Activated CD4-positive, CD25-positive, alpha-beta regulatory T cell (primary cell): ENCODE data around the gene SRCAP.

ENCODE experiments used
- DNase-seq, 4 experiments: peaks; one replicate each; lab custom pipeline; 2025; lab: John Stamatoyannopoulos, UW

The SRCAP gene

GRCh38 chr16:30736995-30737793, 38.2 kb downstream of the SRCAP start:
- no peak for DNase-seq

DNA sequence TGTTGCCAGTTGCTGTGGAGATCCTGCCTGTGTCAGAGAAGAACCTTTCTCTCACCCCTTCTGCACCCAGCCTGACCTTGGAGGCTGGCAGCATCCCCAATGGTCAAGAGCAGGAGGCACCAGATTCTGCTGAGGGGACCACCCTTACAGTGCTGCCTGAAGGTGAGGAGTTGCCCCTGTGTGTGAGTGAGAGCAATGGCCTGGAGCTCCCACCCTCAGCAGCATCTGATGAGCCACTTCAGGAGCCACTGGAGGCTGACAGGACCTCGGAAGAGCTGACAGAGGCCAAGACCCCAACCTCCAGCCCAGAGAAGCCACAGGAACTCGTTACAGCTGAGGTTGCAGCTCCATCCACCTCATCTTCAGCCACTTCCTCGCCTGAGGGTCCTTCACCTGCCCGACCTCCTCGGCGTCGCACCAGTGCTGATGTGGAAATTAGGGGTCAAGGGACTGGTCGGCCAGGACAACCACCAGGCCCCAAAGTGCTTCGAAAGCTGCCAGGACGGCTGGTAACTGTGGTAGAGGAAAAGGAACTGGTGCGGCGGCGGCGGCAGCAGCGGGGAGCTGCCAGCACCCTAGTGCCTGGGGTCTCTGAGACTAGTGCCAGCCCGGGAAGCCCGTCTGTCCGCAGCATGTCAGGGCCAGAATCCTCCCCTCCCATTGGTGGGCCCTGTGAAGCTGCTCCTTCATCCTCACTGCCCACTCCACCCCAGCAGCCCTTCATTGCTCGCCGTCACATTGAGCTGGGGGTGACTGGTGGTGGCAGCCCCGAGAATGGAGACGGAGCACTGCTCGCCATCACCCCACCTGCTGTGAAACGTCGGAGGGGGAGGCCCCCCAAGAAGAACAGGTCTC, 39.0 kb downstream of the SRCAP start:
- no peak for DNase-seq

DNA sequence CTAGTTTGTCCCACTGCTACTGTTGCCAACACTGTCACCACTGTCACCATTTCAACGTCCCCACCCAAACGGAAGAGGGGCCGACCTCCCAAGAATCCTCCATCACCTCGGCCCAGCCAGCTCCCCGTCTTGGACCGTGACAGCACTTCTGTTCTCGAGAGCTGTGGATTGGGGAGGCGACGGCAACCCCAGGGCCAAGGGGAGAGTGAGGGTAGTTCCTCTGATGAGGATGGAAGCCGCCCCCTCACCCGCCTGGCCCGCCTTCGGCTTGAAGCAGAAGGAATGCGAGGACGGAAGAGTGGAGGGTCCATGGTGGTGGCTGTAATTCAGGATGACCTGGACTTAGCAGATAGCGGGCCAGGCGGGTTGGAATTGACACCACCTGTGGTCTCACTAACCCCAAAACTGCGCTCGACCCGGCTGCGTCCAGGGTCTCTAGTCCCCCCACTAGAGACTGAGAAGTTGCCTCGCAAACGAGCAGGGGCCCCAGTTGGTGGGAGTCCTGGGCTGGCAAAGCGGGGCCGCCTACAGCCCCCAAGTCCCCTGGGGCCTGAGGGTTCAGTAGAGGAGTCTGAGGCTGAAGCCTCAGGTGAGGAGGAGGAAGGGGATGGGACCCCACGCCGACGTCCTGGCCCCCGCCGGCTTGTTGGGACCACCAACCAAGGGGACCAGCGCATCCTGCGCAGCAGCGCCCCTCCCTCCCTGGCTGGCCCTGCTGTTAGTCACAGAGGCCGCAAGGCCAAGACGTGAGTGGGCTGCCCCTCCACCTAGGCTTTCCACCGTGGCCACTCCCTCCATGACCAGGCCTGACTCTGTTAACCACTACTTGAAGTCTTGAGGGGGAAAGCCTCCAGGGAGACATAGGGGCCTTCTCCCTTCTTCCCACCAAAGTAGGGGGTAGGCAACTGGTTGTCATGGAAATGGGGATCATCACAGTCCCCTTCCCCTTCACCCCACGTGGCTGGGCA, 40.3 kb downstream of the SRCAP start:
- no peak for DNase-seq

DNA sequence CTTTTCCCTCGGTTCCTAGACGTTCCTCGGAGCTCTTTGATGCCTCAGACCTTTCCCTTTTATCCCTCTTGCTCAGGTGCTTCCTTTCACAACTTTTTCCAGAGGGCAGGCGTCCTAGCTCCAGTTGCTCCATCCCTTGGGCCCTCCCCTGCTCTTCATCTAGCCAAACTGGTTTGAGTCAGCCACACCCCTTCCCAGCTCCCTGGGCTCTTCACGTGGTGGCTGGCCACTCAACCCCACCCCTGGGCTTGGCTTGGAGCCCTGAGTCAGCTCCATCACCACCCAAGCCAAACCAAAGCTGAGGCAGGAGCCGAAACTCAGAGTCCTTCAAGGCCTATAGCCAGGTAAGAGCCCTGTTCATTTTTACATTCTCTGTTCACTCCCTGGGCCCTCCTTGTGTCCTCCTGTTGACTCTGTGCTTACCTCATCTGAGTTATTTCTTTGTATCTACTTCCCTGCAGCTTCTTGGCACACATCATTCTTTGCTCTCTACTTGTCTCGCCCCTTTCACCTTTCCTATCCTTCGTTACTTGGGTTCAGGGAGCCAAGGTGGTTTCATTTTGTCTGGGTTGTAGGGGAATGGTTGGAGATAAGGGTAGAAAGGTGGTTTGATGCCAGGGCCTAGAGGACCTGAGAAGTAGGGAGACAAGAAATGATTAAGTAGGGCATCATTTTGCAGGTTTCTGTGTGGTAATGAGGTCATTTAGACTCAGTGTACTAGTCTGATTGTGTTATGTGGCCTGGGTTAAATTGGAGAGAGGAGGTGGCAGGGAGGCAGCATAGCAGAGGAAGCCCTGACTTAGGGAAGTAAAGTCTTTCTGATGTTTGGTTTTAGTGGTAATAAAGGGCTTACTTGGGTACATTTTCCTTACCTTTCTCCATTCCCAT, 41.6 kb downstream of the SRCAP start:
- DNase-seq, result no peak

GRCh38 chr16:30741461-30741914, 42.5 kb downstream of the SRCAP start:
- no peak for DNase-seq

- DNase-seq, result no peak
These were observed 44.7 kb downstream of the SRCAP start for GRCh38 chr16:30743716-30744115.

DNA sequence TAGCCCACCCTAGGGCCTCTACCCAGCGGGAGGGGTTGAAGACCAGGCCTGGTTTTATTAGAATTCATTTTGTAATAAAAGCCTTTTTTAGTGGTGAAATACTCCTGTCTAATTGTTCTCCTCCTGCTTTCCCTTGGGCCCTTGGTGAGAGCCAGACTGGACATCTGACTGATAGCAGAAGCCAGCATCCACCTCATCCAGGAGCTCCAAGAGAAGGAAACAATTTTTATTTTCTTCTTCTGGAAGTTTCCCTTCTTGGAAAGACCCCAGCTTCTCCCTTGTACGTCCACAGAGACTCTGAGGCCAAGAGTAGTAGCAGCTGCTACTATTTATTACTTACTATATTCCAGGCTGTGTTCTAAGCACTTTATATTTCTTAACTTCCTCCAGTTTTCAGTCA, 45.2 kb downstream of the SRCAP start:
- DNase-seq, result no peak

DNA sequence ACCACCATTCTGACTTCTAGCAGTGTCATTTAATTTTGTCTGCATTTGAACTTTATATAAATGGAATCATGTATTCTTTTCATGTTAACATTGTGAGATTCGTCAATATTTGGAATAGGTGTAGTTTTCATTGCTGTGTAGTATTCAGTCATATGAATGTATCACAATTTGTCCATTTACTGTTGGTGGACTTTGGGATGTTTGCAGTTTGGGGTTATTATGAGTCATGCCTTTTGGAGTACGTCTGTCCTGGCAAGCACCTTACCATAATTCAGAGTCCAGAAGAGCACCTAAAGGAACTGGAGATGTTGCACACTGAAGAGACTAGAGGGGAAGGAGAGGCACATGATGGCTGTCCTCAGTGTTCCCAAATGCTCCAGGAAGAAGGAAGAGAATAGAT, 46.1 kb downstream of the SRCAP start:
- DNase-seq, result no peak

DNA sequence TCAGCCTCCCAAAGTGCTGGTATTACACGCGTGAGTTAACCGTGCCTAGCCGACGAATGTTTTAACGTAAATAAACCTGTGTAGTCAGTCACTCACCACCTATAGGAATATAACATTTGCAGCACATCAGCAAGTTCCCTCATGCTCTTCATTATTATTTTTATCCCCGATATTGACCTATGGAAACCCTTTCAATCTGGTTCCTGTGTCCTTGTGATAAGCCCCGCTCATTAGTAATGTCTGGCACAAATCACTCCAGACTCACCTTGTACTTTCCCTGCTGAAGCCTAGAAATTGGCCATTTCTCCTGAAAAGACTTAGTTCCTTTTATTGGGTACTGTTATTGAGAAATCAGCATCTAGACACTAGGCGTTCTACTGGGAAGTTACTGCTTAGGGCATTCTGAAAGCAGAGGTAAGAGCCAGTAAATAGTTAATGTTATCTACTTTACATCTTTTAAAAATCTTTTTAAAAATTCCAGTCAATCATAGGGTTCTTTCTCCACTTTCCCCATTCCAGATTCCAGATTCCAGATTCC, 47.7 kb downstream of the SRCAP start:
- DNase-seq, result no peak

DNA sequence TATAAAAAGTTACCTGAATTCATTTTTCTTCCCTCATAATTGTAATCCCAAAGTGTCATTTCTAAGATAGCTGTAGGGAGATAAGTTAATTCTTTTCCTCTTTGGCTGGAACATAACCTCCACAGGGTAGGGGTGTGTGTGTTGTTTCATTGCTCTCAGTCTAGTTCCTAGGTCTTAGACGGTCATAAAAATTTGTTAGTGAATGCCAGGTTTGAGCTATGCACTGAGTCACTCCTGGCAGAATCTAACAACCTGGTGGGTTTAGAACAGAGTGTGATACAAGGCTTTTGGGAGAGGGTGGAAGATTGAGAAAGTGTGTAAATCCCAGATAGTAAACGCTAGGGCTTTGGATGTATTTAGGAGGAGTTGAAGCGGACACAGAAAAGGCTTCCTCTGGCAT, 48.4 kb downstream of the SRCAP start:
- DNase-seq, result no peak

DNA sequence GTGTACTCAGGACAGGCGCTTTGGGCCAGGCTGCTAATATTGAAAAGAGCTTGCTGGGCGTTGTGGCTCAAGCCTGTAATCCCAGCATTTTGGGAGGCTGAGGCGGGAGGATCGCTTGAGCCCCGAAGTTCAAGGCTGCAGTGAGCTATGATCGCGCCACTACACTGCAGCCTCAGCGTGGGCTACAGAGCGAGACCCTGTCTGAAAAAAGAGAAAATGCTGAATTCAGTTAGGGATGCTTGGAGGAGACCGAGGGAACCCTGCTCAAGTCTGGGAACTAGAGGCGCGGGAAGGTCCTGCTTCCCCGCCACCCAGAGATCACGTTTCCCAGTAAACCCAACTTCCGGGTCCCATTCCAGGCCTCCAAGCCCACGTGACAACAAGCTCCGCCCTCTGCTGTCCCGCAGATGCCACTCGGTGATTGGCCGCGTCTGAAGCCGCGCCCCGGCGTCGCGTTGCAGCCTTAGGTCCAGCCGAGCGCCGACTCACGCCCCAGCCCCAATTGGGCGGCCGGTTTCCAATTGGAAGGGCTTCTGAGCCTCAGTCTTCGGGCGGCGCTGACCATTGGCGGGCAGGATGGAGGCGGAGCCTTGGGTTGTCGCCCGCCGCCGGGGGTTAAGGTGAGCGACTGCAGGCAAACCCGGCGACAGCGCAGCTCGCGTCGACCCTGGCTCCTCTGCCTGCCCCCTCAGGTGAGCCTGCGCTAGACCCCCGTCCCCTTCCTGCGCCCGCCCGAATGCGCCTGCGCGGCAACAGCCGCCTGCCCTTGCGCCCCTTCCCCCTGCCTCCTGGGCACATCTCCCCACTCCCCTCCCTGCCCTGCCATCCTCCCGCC, 49.0 kb downstream of the SRCAP start, which contains the start of gene PHKG2:
PHKG2 (plus strand) TSS at position 627 of the 835 bp plus-strand sequence. CDS start 396 bp downstream, outside the sequence.
- peak; percentile 86 to 93 (median 92) for DNase-seq

DNA sequence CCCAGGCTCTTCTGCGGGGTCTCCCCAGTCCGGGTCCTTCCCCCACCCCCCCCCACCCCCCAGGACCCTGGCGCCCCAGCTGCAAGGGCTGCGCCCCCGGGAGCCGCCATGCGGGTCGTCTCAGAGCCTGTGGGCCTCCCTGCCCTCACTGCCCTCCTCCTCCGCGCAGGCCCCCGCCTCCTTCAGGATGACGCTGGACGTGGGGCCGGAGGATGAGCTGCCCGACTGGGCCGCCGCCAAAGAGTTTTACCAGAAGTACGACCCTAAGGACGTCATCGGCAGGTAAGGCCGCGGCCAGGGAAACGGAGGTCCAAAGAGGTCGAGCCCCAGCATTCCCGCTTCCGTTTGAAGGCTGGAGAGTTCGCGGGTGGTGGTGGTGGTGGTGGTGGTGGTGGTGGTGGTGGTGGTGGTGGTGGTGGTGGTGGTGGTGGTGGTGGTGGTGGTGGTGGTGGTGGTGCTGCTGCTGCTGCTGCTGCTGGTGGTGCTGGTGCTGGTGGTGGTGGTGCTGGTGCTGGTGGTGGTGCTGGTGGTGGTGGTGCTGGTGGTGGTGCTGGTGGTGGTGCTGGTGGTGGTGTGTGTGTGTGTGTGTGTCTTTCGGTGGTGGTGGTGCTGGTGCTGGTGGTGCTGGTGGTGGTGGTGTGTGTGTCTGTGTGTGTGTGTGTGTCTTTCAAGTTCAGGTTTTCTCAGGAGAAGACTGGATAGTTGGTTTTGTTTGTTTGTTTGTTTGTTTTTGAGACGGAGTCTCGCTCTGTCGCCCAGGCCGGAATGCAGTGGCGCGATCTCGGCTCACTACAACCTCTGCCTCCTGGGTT, 49.9 kb downstream of the SRCAP start:
- no peak for DNase-seq

GRCh38 chr16:30750201-30750600, 51.2 kb downstream of the SRCAP start:
- DNase-seq, result no peak

DNA sequence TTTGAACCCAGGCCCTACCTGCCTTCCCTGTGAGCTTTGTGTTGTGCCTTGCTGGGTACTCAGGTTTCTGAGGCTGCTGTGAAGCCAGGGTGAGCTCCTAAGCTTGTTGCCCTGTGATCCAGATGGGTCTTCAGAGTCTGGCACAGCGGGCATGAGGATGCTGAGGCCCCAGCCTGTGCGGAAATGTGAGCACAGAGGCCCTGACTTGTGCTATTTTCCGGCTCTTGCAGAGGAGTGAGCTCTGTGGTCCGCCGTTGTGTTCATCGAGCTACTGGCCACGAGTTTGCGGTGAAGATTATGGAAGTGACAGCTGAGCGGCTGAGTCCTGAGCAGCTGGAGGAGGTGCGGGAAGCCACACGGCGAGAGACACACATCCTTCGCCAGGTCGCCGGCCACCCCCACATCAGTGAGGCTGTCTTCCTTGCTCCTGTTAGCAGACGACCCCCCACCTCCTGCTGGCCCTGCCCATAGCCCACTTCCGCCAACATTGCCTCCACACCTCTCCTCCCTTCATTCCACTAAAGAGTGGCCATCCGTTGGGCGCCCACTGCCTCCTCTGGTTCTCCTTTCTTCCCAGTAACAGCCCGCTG, 52.0 kb downstream of the SRCAP start:
- no peak for DNase-seq

DNA sequence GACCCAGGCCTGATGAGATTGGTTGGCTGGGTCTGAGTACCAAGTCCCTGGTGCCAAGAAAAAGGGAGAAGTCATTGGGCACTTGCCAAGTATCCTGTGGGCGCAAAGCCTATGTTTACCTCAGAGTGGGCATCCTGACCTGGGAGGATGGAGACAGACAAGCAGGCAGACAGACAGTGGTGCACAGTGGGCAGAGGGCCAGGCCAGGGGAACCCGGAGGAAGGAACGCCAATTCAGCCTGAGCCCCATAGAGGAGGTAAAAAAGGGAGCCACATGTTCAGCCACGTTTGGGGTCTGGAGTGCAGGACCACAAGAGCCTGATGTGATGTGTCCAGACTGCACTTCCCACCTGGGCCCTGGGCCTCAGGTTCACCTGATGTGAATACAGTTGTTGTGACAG, 54.6 kb downstream of the SRCAP start:
- no peak for DNase-seq

DNA sequence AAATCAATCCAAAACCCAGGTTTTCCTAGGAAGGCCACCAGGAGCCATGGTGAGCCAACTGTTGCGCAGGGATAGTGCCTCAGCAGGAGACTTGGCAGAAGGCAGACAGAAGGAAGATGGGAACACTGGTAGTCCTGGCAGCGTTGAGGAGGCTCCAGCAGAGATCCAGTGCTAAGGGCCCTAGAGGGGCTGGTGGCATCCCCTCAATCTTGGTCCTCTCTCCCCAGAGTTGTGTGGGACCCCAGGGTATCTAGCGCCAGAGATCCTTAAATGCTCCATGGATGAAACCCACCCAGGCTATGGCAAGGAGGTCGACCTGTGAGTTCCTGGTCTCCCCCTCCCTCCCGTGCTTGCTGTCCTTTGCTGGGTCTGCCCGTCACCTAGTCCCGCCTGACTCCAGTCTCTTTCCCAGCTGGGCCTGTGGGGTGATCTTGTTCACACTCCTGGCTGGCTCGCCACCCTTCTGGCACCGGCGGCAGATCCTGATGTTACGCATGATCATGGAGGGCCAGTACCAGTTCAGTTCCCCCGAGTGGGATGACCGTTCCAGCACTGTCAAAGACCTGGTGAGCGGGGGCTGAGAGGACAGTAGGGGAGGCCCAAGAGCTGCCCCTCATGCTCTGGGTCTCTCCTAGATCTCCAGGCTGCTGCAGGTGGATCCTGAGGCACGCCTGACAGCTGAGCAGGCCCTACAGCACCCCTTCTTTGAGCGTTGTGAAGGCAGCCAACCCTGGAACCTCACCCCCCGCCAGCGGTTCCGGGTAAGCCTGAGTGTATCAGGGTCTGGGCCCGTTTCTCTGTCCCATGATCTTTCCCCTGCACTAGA, 57.2 kb downstream of the SRCAP start:
- no peak for DNase-seq

DNA sequence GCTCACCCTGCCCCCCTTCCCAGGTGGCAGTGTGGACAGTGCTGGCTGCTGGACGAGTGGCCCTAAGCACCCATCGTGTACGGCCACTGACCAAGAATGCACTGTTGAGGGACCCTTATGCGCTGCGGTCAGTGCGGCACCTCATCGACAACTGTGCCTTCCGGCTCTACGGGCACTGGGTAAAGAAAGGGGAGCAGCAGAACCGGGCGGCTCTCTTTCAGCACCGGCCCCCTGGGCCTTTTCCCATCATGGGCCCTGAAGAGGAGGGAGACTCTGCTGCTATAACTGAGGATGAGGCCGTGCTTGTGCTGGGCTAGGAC, 57.8 kb downstream of the SRCAP start:
- no peak for DNase-seq

GRCh38 chr16:30757316-30757715, 58.3 kb downstream of the SRCAP start:
- DNase-seq, result no peak
